A549 (cell line): ENCODE measurements around the gene PODXL2. TPM values are rescaled to one million over a fixed set of nuclear protein-coding genes. Genes with fewer than 3 reads are reported as not detected.

Experiments
- ATAC-seq, 2 experiments: fragments of 200-7000 bp in 1 of 2; fragments of >200 bp in 1 of 2; cut with Nextera tagmentation in 1 of 2; cut with Tn5 transposase in 1 of 2; 3 replicates each; pipeline versions ENCODE4 v1.8.0 to v1.9.1; 2018 to 2020; ENCODE audit warnings: mild to moderate bottlenecking in 1 of 2, moderate library complexity in 1 of 2
- CTCF ChIA-PET: fragments of 300-600 bp; sonication (Branson Sonifier 250); formaldehyde crosslinking; extraction: SDS; loops from one replicate; lab custom pipeline; 2021; ENCODE audit warnings: antibody characterized with exemption, inconsistent platforms; lab: Yijun Ruan, JAX
- POLR2A ChIA-PET: fragments of 350-600 bp; formaldehyde crosslinking; extraction: SDS; loops from one replicate; lab custom pipeline; 2021; ENCODE audit warnings: antibody characterized with exemption, inconsistent platforms; lab: Yijun Ruan, JAX
- DNase-seq, 2 experiments: peaks; one replicate each; pipeline versions ENCODE4 v3.0.0 to v3.0.0-alpha.2; 2011 to 2016; ENCODE audit warnings: low read depth in 1 of 2, low spot score in 1 of 2
- FAIRE-seq: peaks from 2 replicates; lab custom pipeline; 2011; peaks lifted over from hg19 to GRCh38; lab: Jason Lieb, UNC
- H3K27ac ChIP-seq, 2 experiments: fragments of >200 bp; sonication (Bioruptor Twin); formaldehyde crosslinking; 3 replicates each; pipeline ENCODE4 v1.5.1; 2016 to 2017
- H3K4me1 ChIP-seq: fragments of >200 bp; sonication (Bioruptor Twin); formaldehyde crosslinking; 3 replicates; pipeline ENCODE4 v1.6.1; 2016
- H3K4me2 ChIP-seq: fragments of >200 bp; sonication (Bioruptor Twin); formaldehyde crosslinking; 3 replicates; pipeline ENCODE4 v1.6.1; 2016
- H3K4me3 ChIP-seq: fragments of >200 bp; sonication (Bioruptor Twin); formaldehyde crosslinking; 3 replicates; pipeline ENCODE4 v1.5.1; 2016
- H3K9me3 ChIP-seq: fragments of >200 bp; sonication (Bioruptor Twin); formaldehyde crosslinking; 3 replicates; pipeline ENCODE4 v1.6.1; 2016
- ATOH8 ChIP-seq: fragments of 250-450 bp; sonication (Bioruptor Pico); IDR thresholded peaks from 2 replicates; pipeline ENCODE4 v1.5.0; 2020; ENCODE audit warnings: low read depth, mild to moderate bottlenecking, moderate library complexity
- BCL3 ChIP-seq: fragments of >200 bp; sonication (Bioruptor Twin); formaldehyde crosslinking; IDR thresholded peaks from 3 replicates; pipeline ENCODE4 v1.6.1; 2016
- CTCF ChIP-seq: fragments of >200 bp; sonication (Bioruptor Twin); formaldehyde crosslinking; IDR thresholded peaks from 3 replicates; pipeline ENCODE4 v1.5.1; 2016
- E2F6 ChIP-seq: IDR thresholded peaks from 2 replicates; pipeline ENCODE4 v1.6.1; 2012; ENCODE audit warnings: low read depth, borderline replicate concordance
- EHF ChIP-seq: fragments of 250-450 bp; sonication (Bioruptor Pico); IDR thresholded peaks from 2 replicates; pipeline ENCODE4 v1.5.0; 2020; ENCODE audit warnings: mild to moderate bottlenecking
- ELK1 ChIP-seq: fragments of 150-350 bp; IDR thresholded peaks from 2 replicates; pipeline ENCODE4 v1.6.1; 2014; ENCODE audit warnings: low read depth, mild to moderate bottlenecking, low read length
- FOXS1 ChIP-seq: fragments of 250-450 bp; sonication (Bioruptor Pico); IDR thresholded peaks from 2 replicates; pipeline ENCODE4 v1.5.0; 2020; ENCODE audit warnings: mild to moderate bottlenecking, moderate library complexity
- HES2 ChIP-seq: fragments of >200 bp; sonication (Bioruptor Twin); formaldehyde crosslinking; IDR thresholded peaks from 2 replicates; pipeline ENCODE4 v1.6.1; 2016
- HMGXB4 ChIP-seq: fragments of 250-450 bp; sonication (Bioruptor Pico); IDR thresholded peaks from 2 replicates; pipeline ENCODE4 v1.5.0; 2021; ENCODE audit warnings: mild to moderate bottlenecking, moderate library complexity, borderline replicate concordance
- HOXA7 ChIP-seq: fragments of 250-450 bp; sonication (Bioruptor Pico); IDR thresholded peaks from 2 replicates; pipeline ENCODE4 v1.5.0; 2020; ENCODE audit warnings: mild to moderate bottlenecking, moderate library complexity
- JUNB ChIP-seq: fragments of >200 bp; sonication (Bioruptor Twin); formaldehyde crosslinking; IDR thresholded peaks from 2 replicates; pipeline ENCODE4 v1.6.1; 2016
- KDM5A ChIP-seq: fragments of 200-600 bp; sonication (generic); IDR thresholded peaks from 2 replicates; pipeline ENCODE4 v1.6.1; 2016; ENCODE audit warnings: antibody characterized with exemption, mild to moderate bottlenecking
- MAFK ChIP-seq: fragments of 450-650 bp; IDR thresholded peaks from 2 replicates; pipeline ENCODE4 v1.6.1; 2014; ENCODE audit not compliant: partially characterized antibody
- MYC ChIP-seq: IDR thresholded peaks from 2 replicates; pipeline ENCODE4 v1.6.1; 2012; ENCODE audit warnings: mild to moderate bottlenecking, inconsistent platforms, low read length, improper control_type of control experiment, borderline replicate concordance
- NFE2L2 ChIP-seq: fragments of 150-350 bp; conservative IDR thresholded peaks from 2 replicates; pipeline ENCODE4 v1.6.1; 2014; ENCODE audit warnings: low read length
- NPAS2 ChIP-seq: fragments of 250-450 bp; sonication (Bioruptor Pico); IDR thresholded peaks from 2 replicates; pipeline ENCODE4 v1.8.0; 2022; ENCODE audit warnings: mild to moderate bottlenecking, moderate library complexity, borderline replicate concordance
- NR3C1 ChIP-seq: fragments of >200 bp; sonication (Bioruptor Twin); formaldehyde crosslinking; IDR thresholded peaks from 3 replicates; pipeline ENCODE4 v1.6.1; 2017
- PBX3 ChIP-seq: IDR thresholded peaks from 2 replicates; pipeline ENCODE4 v1.6.1; 2012
- POLR2A ChIP-seq: IDR thresholded peaks from 2 replicates; pipeline ENCODE4 v1.6.1; 2012; ENCODE audit warnings: mild to moderate bottlenecking, low read length
- RAD21 ChIP-seq, 2 experiments: fragments of >200 bp in 1 of 2; sonication (Bioruptor Twin) in 1 of 2; formaldehyde crosslinking in 1 of 2; IDR thresholded peaks in 1 of 2; conservative IDR thresholded peaks in 1 of 2; 2 replicates in 1 of 2; 3 replicates in 1 of 2; pipeline ENCODE4 v1.6.1; 2012 to 2018; ENCODE audit warnings: inconsistent platforms in 1 of 2
- RCOR1 ChIP-seq: fragments of 150-350 bp; IDR thresholded peaks from 2 replicates; pipeline ENCODE4 v1.6.1; 2014; ENCODE audit warnings: antibody characterized with exemption, low read length, low read depth
- RNF2 ChIP-seq: fragments of 200-600 bp; sonication (generic); IDR thresholded peaks from 2 replicates; pipeline ENCODE4 v1.6.1; 2016; ENCODE audit warnings: low read depth, mild to moderate bottlenecking, antibody characterized with exemption, moderate library complexity, borderline replicate concordance
- SMC3 ChIP-seq: fragments of >200 bp; sonication (Bioruptor Twin); formaldehyde crosslinking; IDR thresholded peaks from 3 replicates; pipeline ENCODE4 v1.6.1; 2018; ENCODE audit warnings: inconsistent platforms
- TFCP2L1 ChIP-seq: fragments of 250-450 bp; sonication (Bioruptor Pico); IDR thresholded peaks from 2 replicates; pipeline ENCODE4 v1.5.0; 2021; ENCODE audit warnings: mild to moderate bottlenecking
- ZFP36 ChIP-seq: fragments of 450-650 bp; IDR thresholded peaks from 2 replicates; pipeline ENCODE4 v1.6.1; 2014; ENCODE audit warnings: borderline replicate concordance; ENCODE audit not compliant: partially characterized antibody
- ZSCAN20 ChIP-seq: fragments of 250-450 bp; sonication (Bioruptor Pico); IDR thresholded peaks from 2 replicates; pipeline ENCODE4 v1.8.0; 2022; ENCODE audit warnings: mild to moderate bottlenecking, moderate library complexity
- WGBS: methylation state at CpG from one replicate; pipeline ENCODE4 v1.1.6; 2017; ENCODE audit errors: missing lambda C conversion rate; 5-methylcytosine and 5-hydroxymethylcytosine counted together
- polyA plus RNA-seq, 4 experiments: library from polyadenylated mRNA; depleted of rRNA in 3 of 4; stranded (reverse); fragments of >200 nt; fragmentation: RNase III in 1 of 4; extraction: RNeasy Plus Mini Kit Qiagen cat#74134 plus additional on column Dnase treatment in 1 of 4; gene quantifications; 2 replicates in 3 of 4; 3 replicates in 1 of 4; pipeline ENCODE4 v1.2.3, GENCODE V29; 2011 to 2017

PODXL2 gene
- polyA plus RNA-seq, 2 of the 4 experiments (the other 2 are of a cell fraction), result 4.2 to 5.5 TPM

- no peak for TF ChIP-seq FOXS1 (CRISPR knock-in tag)
- no peak for TF ChIP-seq EHF (CRISPR knock-in tag)
- no peak for TF ChIP-seq PBX3
- no peak for TF ChIP-seq KDM5A
- no peak for TF ChIP-seq HES2
- no peak for TF ChIP-seq RAD21 (conservative IDR thresholded peaks at IDR 0.05 in 1 of 2, IDR thresholded peaks at IDR 0.05 in 1 of 2)
- no peak for TF ChIP-seq NPAS2 (CRISPR knock-in tag)
- no peak for TF ChIP-seq ELK1
- TF ChIP-seq HOXA7 (CRISPR knock-in tag), result no peak
- TF ChIP-seq SMC3, result no peak
- no peak for TF ChIP-seq NR3C1
- TF ChIP-seq HMGXB4 (CRISPR knock-in tag), result no peak
- TF ChIP-seq NFE2L2, result no peak
- TF ChIP-seq ATOH8 (CRISPR knock-in tag), result no peak
- no peak for TF ChIP-seq MYC
- TF ChIP-seq, all 56 proteins: peak for 0
- H3K4me1 ChIP-seq, result peaks cover 2% of the 10 kb centered on the region
- H3K9me3 ChIP-seq, result no peaks in the 10 kb centered on the region
- 91% methylated on average over 7 of the region's 10 CpGs for WGBS
- ChIA-PET POLR2A (no interaction called here), CTCF (interaction anchor here (1.6 to 3.5 kb wide), 2 partner anchors 9 to 16 kb away, joined by 4 to 22 read pairs; no protein-coding TSS in a partner anchor)
- H3K4me3 ChIP-seq, result no peak overlapping the region
- FAIRE-seq (no peak), ATAC-seq (no peak), DNase-seq (no peak)
- H3K4me2 ChIP-seq, result no peak overlapping the region
- no peak overlapping the region for H3K27ac ChIP-seq
Measured at GRCh38 chr3:127660621-127661251, 31.8 kb downstream of the PODXL2 start.

GRCh38 chr3:127661600-127661999, 32.6 kb downstream of the PODXL2 start:
- H3K27ac ChIP-seq, result no peak overlapping the region
- CTCF ChIA-PET, result interaction anchor here (1.6 to 3.5 kb wide), 2 partner anchors 10 to 17 kb away, joined by 4 to 22 read pairs; no protein-coding TSS in a partner anchor
- TF ChIP-seq JUNB (no peak), SMC3 (no peak), BCL3 (no peak), NFE2L2 (no peak), POLR2A (no peak), ATOH8 (CRISPR knock-in tag) (no peak), RNF2 (no peak), TFCP2L1 (CRISPR knock-in tag) (no peak), ZFP36 (no peak), CTCF (no peak), MAFK (no peak), ZSCAN20 (CRISPR knock-in tag) (no peak), RAD21 (conservative IDR thresholded peaks at IDR 0.05 in 1 of 2, IDR thresholded peaks at IDR 0.05 in 1 of 2) (no peak), E2F6 (no peak), RCOR1 (no peak)
- DNase-seq (no peak), ATAC-seq (no peak), FAIRE-seq (no peak)
- 83% methylated on average over 4 of the region's 5 CpGs for WGBS
- H3K4me2 ChIP-seq, result no peak overlapping the region
- H3K4me3 ChIP-seq, result no peak overlapping the region
- no peaks in the 10 kb centered on the region for H3K4me1 ChIP-seq
- POLR2A ChIA-PET, result interaction anchor here (0.7 kb wide), 1 partner anchor 32 kb away, joined by 3 read pairs; no protein-coding TSS in a partner anchor
- H3K9me3 ChIP-seq, result no peaks in the 10 kb centered on the region
